OCI-M1 (cell line): ENCODE data around the gene LCTL.
"Not testable (repeated sequence)": the region's sequence is repeated elsewhere in the genome, so short reads cannot be mapped to it uniquely, and the experiment has no call there.

Experiments
- DNase-seq: peaks from one replicate; lab custom pipeline; 2025; lab: John Stamatoyannopoulos, UW

LCTL gene

GRCh38 chr15:66564136-66565041, 1.4 kb downstream of the LCTL start:
- no peak for DNase-seq

DNA sequence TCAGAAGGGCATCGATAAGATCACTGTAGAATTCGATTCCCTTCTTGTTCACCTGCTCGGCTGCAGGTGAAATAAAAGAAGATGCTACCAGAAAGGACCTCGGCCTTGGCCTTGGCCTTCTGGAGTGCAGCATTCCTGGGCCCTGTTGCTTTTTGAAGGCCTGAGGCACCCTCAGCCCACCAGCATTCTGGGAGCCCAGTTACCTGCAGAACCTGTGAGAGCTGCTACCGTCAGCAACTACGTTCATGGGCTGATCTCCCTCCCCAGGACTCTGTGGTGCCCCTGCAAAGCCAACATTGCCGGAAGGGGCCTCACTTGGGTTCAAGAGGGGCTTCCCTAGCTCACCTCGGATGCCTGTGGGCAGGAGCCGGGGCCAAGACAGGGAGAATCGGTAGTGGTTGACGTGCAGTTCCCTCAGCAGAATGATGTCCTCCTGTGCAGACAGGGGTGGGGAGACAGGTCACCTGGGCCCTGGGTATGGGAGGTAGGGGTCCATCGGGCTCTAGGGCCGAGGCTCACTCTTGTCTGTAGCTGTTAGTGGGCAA, 2.2 kb downstream of the LCTL start:
- no peak for DNase-seq

DNA sequence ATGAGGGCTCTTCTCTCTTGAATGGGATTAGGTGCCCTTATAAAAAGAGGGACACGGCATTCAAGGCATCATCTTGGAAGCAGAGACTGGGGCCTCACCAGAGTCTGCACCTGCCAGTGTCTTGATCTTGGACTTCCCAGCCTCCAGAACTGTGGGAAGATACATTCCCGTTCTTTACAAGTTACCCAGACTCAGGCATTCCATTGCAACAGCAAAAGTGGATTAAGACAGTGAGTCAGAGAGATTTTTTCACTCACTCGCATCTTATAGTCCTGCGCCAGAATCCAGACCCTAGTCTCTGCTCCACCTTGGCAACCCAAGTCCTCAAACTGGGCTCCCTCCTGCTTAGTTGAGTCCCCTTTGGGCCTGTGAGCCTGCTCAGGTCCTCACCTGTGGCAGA, 2.7 kb downstream of the LCTL start:
- no peak for DNase-seq

- no peak for DNase-seq
Observed at GRCh38 chr15:66560856-66561525, 4.8 kb downstream of the LCTL start.

DNA sequence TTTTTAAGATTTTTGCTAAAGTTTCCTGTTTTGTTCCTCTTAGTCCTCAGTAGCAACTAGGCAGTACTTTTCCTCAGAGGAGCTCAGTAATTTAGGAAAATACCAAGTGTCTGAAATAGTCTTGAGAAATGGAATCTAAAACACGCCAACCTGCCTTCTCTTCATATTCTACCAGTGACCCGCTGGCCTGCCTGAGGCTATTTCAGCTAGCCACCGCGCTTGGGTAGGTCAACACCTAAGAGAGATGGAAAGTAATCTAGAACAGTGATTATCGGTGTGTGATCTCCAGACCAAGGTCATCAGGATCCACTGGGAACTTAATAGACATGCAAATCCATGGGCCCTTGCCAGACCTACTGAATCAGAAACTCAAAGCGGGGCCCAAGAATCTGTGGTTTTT, 7.5 kb downstream of the LCTL start:
- no peak for DNase-seq

GRCh38 chr15:66555685-66556084, 10.1 kb downstream of the LCTL start:
- DNase-seq = no peak

GRCh38 chr15:66545255-66545654, 20.5 kb downstream of the LCTL start:
- no peak for DNase-seq

- DNase-seq = no peak
Observed at GRCh38 chr15:66542896-66543295, 22.9 kb downstream of the LCTL start.

DNA sequence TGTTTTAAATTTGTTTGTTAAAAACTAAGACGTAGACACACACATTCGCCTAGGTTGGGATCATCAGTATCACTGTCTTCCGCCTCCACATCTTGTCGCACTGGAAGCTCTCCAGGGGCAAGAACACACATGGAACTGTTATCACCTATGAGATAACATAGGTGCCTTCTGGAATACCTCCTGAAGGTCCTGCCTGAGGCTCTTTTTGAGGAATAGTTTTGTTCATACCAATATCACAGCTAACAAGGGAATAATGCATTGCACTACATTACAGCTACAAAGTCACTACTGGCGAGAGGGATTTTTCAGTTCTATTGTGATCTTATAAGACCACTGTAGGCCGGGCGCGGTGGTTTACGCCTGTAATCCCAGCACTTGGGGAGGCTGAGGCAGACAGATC, 30.7 kb downstream of the LCTL start:
- DNase-seq = no peak

DNA sequence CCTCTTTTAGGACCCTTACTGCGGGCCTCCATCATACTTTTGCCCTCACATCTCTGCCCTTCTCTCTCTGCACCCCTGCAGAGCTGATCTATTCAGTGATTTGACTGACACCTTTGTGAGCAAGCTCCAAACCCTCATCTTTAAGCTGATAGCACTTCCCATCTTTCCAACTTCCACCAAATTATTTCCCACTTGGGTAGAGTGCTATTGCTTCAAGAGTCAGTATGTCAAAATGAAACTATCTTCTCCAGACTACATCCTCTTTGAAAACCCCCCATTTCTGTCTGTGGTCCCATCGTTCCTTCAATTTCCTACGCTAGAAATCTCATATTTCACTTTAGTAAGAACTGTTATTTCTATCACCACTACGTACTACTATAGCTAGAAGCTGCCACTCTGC, 41.0 kb downstream of the LCTL start:
- no peak for DNase-seq

- DNase-seq = no peak
Observed at GRCh38 chr15:66523926-66524325, 41.9 kb downstream of the LCTL start.

- no peak for DNase-seq
Observed at GRCh38 chr15:66515901-66516322, 49.9 kb downstream of the LCTL start.

- no peak for DNase-seq
Observed at GRCh38 chr15:66514586-66514985, 51.2 kb downstream of the LCTL start.

- DNase-seq = no peak
Observed at GRCh38 chr15:66508293-66508883, 57.4 kb downstream of the LCTL start.

GRCh38 chr15:66505818-66506217, 60.0 kb downstream of the LCTL start:
- DNase-seq = no peak

GRCh38 chr15:66505430-66505811, 60.4 kb downstream of the LCTL start:
- DNase-seq = no peak

- DNase-seq = peak; percentile 94
Observed at GRCh38 chr15:66504563-66505429, 61.0 kb downstream of the LCTL start, which contains the start of the genes RPL4 and ZWILCH. Gene RPL4 (minus strand): TSS chr15:66504855. CDS start chr15:66504790, 65 bp downstream. Gene ZWILCH (plus strand): TSS chr15:66505326. CDS start chr15:66505339, 13 bp downstream.

- no peak for DNase-seq
Observed at GRCh38 chr15:66503780-66504562, 61.8 kb downstream of the LCTL start.

DNA sequence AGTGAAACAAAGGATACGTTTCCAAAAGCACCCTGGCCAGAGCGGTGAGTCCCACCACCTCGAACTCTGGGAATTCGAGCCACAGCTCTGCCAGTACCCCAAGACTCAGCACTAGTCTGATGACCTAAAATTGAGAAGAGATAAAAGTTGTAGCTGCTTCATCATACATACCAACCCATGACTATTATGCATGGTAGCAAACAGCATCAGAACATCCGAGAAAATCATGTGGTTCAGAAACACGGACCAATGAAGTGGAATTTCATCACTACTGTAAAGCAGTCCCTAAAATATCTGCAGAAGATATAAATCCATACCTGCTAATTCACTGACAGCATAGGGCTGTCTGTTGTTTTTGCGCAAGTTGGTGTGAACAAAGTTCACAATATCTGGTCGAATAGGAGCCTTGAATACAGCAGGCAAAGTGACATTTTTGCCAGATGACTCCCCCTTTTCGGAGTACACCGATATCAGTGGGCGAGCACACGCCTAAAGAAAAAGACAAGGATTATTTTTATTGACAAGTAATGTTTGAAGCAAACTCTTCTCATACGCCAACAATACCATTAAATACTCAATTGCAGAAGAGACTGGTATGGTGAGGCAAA, 62.7 kb downstream of the LCTL start:
- not testable (repeated sequence) for DNase-seq

DNA sequence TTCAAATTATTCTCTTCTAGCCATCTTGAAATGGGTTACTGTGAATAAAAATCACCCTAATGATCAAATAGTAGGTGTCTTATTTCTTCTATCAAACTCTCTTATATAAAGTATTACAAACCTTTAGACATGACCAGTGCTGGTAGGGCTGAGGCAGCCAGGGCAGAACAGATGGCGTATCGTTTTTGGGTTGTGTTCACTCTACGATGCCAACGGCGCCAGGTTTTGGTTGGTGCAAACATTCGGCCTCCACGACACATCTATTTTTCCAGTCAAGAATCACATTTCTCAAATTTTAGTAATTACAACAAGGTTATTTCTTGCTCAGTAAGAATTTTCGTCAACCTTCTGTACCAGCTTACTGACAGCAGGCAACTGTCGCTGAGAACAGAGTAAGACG, 63.3 kb downstream of the LCTL start:
- no peak for DNase-seq
